H1 (cell line): Measurements from ENCODE around the gene KCTD15. TPM values are rescaled to one million over a fixed set of nuclear protein-coding genes. Genes with fewer than 3 reads are reported as not detected.

ENCODE experiments used
- ATF3 ChIP-seq: IDR thresholded peaks from 2 replicates; pipeline ENCODE4 v1.6.1; 2011; ENCODE audit warnings: low read depth, mild to moderate bottlenecking, low read length; ENCODE audit not compliant: insufficient read depth
- CEBPB ChIP-seq: IDR thresholded peaks from 2 replicates; pipeline ENCODE4 v1.6.1; 2012; ENCODE audit warnings: low read depth, low read length
- EGR1 ChIP-seq: IDR thresholded peaks from 2 replicates; pipeline ENCODE4 v1.6.1; 2011; ENCODE audit warnings: low read depth, low read length, borderline replicate concordance
- HDAC6 ChIP-seq: IDR thresholded peaks from one replicate; pipeline ENCODE4 v1.7.1; 2012; ENCODE audit warnings: low read depth, mild to moderate bottlenecking, inconsistent platforms, low read length, moderate library complexity
- KDM1A ChIP-seq: fragments of 200-600, 300-600 bp; sonication (generic); IDR thresholded peaks from 2 replicates; pipeline ENCODE4 v1.7.1; 2016; ENCODE audit warnings: mild to moderate bottlenecking, low read length, borderline replicate concordance
- MAX ChIP-seq: IDR thresholded peaks from 2 replicates; pipeline ENCODE4 v1.6.1; 2012; ENCODE audit warnings: inconsistent platforms
- USF2 ChIP-seq: IDR thresholded peaks from 2 replicates; pipeline ENCODE4 v1.6.1; 2011; ENCODE audit warnings: low read length, improper control_type of control experiment
- YY1 ChIP-seq: IDR thresholded peaks from 2 replicates; pipeline ENCODE4 v1.6.1; 2011; ENCODE audit warnings: low read depth, mild to moderate bottlenecking, low read length
- polyA plus RNA-seq, 7 experiments: library from polyadenylated mRNA; depleted of rRNA in 3 of 7; stranded (reverse) in 5 of 7; unstranded in 2 of 7; fragments of >200 nt in 5 of 7; fragments of 200-250 nt in 2 of 7; gene quantifications; 1 replicate in 5 of 7; 2 replicates in 1 of 7; 4 replicates in 1 of 7; pipeline versions ENCODE4 v1.2.1 to v1.2.3, GENCODE V29; 2011 to 2013; ENCODE audit warnings: missing spikeins in 2 of 7, mixed read lengths in 2 of 7
- total RNA-seq: library from RNA; stranded (reverse); fragmentation: NEBNext Ultra II Directional; extraction: Animal tissue kit (Norgen Biotek cat#: 25700); gene quantifications from 2 replicates; pipeline ENCODE4 v1.2.1, GENCODE V29; 2021

KCTD15 gene
- total and polyA plus RNA-seq, 2 of the 8 experiments (the other 6 are each of a cell fraction or from before 2014, with no cell fraction given), result 25.1 to 27.0 TPM

DNA sequence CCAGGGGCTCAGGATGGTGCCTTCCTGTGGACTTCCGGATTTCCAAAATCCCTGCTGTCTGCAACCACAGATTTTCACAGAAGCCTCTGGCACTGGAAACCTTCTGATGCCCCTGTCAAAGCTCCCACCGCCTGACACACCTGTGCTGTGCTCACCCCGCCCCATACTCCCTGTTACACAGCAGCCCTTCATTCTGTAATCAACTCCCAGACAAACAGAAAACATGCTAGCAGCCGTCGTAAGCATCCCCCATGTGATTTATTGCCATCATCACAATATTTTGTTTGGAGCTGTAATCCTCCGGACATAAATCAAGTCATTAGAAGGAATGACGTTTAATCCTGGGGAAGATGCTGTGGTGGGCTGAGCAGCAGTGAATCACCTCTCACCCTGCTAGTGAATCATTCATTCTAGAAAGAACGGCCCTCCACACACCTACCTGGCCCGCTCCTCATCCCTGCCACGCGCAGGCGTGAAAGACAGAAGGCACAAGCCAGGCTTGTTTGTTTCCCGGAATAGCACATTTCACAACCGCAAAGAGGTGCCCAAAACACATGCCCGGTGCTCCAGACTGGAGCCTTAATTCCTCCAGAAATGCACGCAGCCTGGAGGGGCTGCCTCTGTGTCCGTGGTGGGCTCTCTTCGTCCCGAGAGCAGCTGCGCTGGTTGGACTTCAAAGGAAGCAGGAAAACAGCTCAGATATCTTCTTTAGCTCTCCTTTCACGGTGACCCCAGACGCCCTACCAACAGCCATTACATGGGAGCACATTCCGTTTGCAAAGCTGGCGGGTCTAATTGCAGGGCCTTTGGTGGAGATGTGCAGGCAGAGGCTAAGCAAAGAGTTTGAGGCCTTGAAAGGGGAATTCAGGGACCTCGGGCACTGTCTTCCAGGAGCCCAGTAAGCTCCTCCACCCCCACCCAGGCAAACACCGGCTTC lies 41.3 kb upstream of the KCTD15 start (continued):
- no peak for TF ChIP-seq USF2
- TF ChIP-seq EGR1, result no peak
- no peak for TF ChIP-seq ATF3
- TF ChIP-seq MAX, result no peak
- TF ChIP-seq HDAC6, result no peak
- TF ChIP-seq KDM1A, result no peak
- no peak for TF ChIP-seq YY1
- TF ChIP-seq CEBPB, result no peak
